K562 (cell line): ENCODE measurements around the gene PDE6C. TPM values are rescaled to one million over a fixed set of nuclear protein-coding genes. Genes with fewer than 3 reads are reported as not detected.

Experiments
- ATAC-seq: fragments of 200-7000 bp; cut with Tn5 transposase; 3 replicates; pipeline ENCODE4 v1.9.1; 2020; ENCODE audit warnings: moderate library complexity
- BruUV-seq: library from RNA; stranded (reverse); fragments of 400-500 nt; replicated peaks from 2 replicates; lab custom pipeline; 2021; lab: Mats Ljungman, UMichigan
- CTCF ChIA-PET: fragments of 300-600 bp; formaldehyde crosslinking; extraction: SDS; loops from one replicate; lab custom pipeline; 2021; ENCODE audit warnings: low intra/inter-chr PET ratio; lab: Yijun Ruan, JAX
- POLR2A ChIA-PET: fragments of 300-600, 350-650 bp; sonication (Branson Sonifier 250); formaldehyde crosslinking; extraction: SDS; loops from one replicate; lab custom pipeline; 2021; ENCODE audit warnings: antibody characterized with exemption, inconsistent platforms; lab: Yijun Ruan, JAX
- DNase-seq, 4 experiments: peaks; one replicate each; pipeline versions ENCODE4 v3.0.0 to v3.0.0-alpha.2; 2011 to 2018; ENCODE audit warnings: low spot score in 3 of 4, mixed read lengths in 3 of 4; ENCODE audit errors: extremely low read depth in 1 of 4
- FAIRE-seq: peaks from 2 replicates; lab custom pipeline; 2011; peaks lifted over from hg19 to GRCh38; lab: Jason Lieb, UNC
- H2AFZ ChIP-seq: 2 replicates; pipeline ENCODE4 v1.6.0; 2011; ENCODE audit warnings: low read depth, low read length, control low read depth, inconsistent platforms
- H3K27ac ChIP-seq: fragments of 200-600 bp; 3 replicates; pipeline ENCODE4 v1.8.0; 2011; ENCODE audit warnings: low read depth, mild to moderate bottlenecking, control low read depth, inconsistent platforms, low read length, moderate library complexity, mixed read lengths; ENCODE audit errors: extremely low read depth
- H3K27me3 ChIP-seq, 2 experiments: fragments of 300-600 bp in 1 of 2; 2 replicates in 1 of 2; 3 replicates in 1 of 2; pipeline versions ENCODE4 v1.6.0 to v1.8.0; 2011; ENCODE audit warnings: inconsistent platforms in 2 of 2, low read length in 2 of 2, mild to moderate bottlenecking in 1 of 2, mixed read lengths in 1 of 2, moderate library complexity in 1 of 2; ENCODE audit not compliant: control insufficient read depth in 2 of 2, insufficient read depth in 2 of 2
- H3K36me3 ChIP-seq: fragments of 300-600 bp; 3 replicates; pipeline ENCODE4 v1.8.0; 2011; ENCODE audit warnings: mild to moderate bottlenecking, low read length, inconsistent platforms; ENCODE audit not compliant: control insufficient read depth, insufficient read depth
- H3K4me1 ChIP-seq, 2 experiments: fragments of 200-600 bp in 1 of 2; replicated peaks in 1 of 2; 2 replicates in 1 of 2; 3 replicates in 1 of 2; pipeline versions ENCODE4 v1.5.1 to v1.8.0; 2011; ENCODE audit warnings: inconsistent platforms in 2 of 2, low read length in 2 of 2, mild to moderate bottlenecking in 1 of 2, mixed read lengths in 1 of 2, moderate library complexity in 1 of 2; ENCODE audit not compliant: control insufficient read depth in 2 of 2, insufficient read depth in 2 of 2
- H3K4me2 ChIP-seq: 2 replicates; pipeline ENCODE4 v1.6.1; 2011; ENCODE audit warnings: low read length, control low read depth, inconsistent platforms, mixed read lengths; ENCODE audit not compliant: insufficient read depth
- H3K4me3 ChIP-seq: fragments of 200-600 bp; sonication (generic), shearing (Covaris generic); 2 replicates; pipeline ENCODE4 v1.5.1; 2016; ENCODE audit warnings: control low read depth, inconsistent platforms
- H3K79me2 ChIP-seq: fragments of 200-600 bp; 3 replicates; pipeline ENCODE4 v1.8.0; 2011; ENCODE audit warnings: low read length, inconsistent platforms; ENCODE audit not compliant: control insufficient read depth, insufficient read depth
- H3K9ac ChIP-seq, 2 experiments: 2 replicates each; pipeline versions ENCODE4 v1.6.0 to v1.6.1; 2011; ENCODE audit warnings: low read depth in 2 of 2, low read length in 2 of 2, control low read depth in 1 of 2, inconsistent platforms in 1 of 2, mild to moderate bottlenecking in 1 of 2, mixed read lengths in 1 of 2; ENCODE audit not compliant: insufficient read depth in 1 of 2
- H3K9me1 ChIP-seq: one replicate; pipeline ENCODE4 v1.6.0; 2011; ENCODE audit warnings: inconsistent platforms, mild to moderate bottlenecking, low read length, moderate library complexity; ENCODE audit not compliant: control insufficient read depth, insufficient read depth
- H3K9me3 ChIP-seq: replicated peaks from 2 replicates; pipeline ENCODE4 v1.5.1; 2011; ENCODE audit warnings: low read depth, low read length, inconsistent platforms; ENCODE audit not compliant: control insufficient read depth, insufficient read depth
- H4K20me1 ChIP-seq: replicated peaks from 2 replicates; pipeline ENCODE4 v1.6.1; 2011; ENCODE audit warnings: low read length, inconsistent platforms, mixed read lengths; ENCODE audit not compliant: control insufficient read depth, insufficient read depth
- CLOCK ChIP-seq: fragments of 250-450 bp; sonication (Bioruptor Pico); IDR thresholded peaks from 2 replicates; pipeline ENCODE4 v1.4.0; 2020; ENCODE audit warnings: mild to moderate bottlenecking, moderate library complexity, borderline replicate concordance
- DEAF1 ChIP-seq: fragments of 450-650 bp; formaldehyde crosslinking; IDR thresholded peaks from 2 replicates; pipeline ENCODE4 v1.4.0; 2020; ENCODE audit warnings: mild to moderate bottlenecking, moderate library complexity
- FOXA3 ChIP-seq, 2 experiments: fragments of 450-650 bp in 1 of 2; sonication (generic) in 1 of 2; formaldehyde crosslinking; IDR thresholded peaks in 1 of 2; conservative IDR thresholded peaks in 1 of 2; 2 replicates each; pipeline versions ENCODE4 v1.4.0 to v1.8.0; 2020 to 2022; ENCODE audit warnings: mild to moderate bottlenecking in 2 of 2, missing genetic modification reagents in 1 of 2
- HDAC1 ChIP-seq, 2 experiments: fragments of 450-650 bp; IDR thresholded peaks; 2 replicates each; pipeline ENCODE4 v1.6.1; 2016 to 2017; ENCODE audit warnings: inconsistent platforms in 1 of 2, mild to moderate bottlenecking in 1 of 2, moderate library complexity in 1 of 2
- HNRNPL ChIP-seq: fragments of 200-400 bp; formaldehyde crosslinking; IDR thresholded peaks from 2 replicates; pipeline ENCODE4 v1.6.1; 2017; ENCODE audit warnings: low read depth, mild to moderate bottlenecking, low read length
- MCM7 ChIP-seq, 2 experiments: fragments of 450-650 bp; IDR thresholded peaks; 2 replicates each; pipeline ENCODE4 v1.6.1; 2016 to 2018
- NR4A1 ChIP-seq, 2 experiments: fragments of 250-450 bp in 1 of 2; fragments of 450-650 bp in 1 of 2; sonication (Bioruptor Pico) in 1 of 2; IDR thresholded peaks; 2 replicates each; pipeline versions ENCODE4 v1.4.0 to v1.6.1; 2016 to 2020; ENCODE audit warnings: mild to moderate bottlenecking in 2 of 2, missing compliant biosample characterization in 1 of 2, missing genetic modification characterization in 1 of 2, moderate library complexity in 1 of 2
- SREBF2 ChIP-seq: sonication (generic); formaldehyde crosslinking; IDR thresholded peaks from 2 replicates; pipeline ENCODE4 v1.4.0; 2020; ENCODE audit warnings: mild to moderate bottlenecking, missing genetic modification reagents
- SRSF9 ChIP-seq: fragments of 200-400 bp; formaldehyde crosslinking; IDR thresholded peaks from 2 replicates; pipeline ENCODE4 v1.6.1; 2017; ENCODE audit warnings: low read depth, low read length, borderline replicate concordance
- ZKSCAN1 ChIP-seq: fragments of 150-350 bp; IDR thresholded peaks from 2 replicates; pipeline ENCODE4 v1.6.1; 2016; ENCODE audit warnings: low read depth, low read length
- ZNF24 ChIP-seq: fragments of 450-650 bp; IDR thresholded peaks from 2 replicates; pipeline ENCODE4 v1.6.1; 2016
- WGBS: fragments of 100-300 bp; shearing (Covaris generic); methylation state at CpG from one replicate; pipeline ENCODE4 v1.1.6; 2016; ENCODE audit warnings: low coverage, mixed read lengths; ENCODE audit not compliant: insufficient coverage; ENCODE audit errors: missing lambda C conversion rate; 5-methylcytosine and 5-hydroxymethylcytosine counted together
- in situ Hi-C: fragments of 300-500 bp; cut with MboI; formaldehyde crosslinking; loops from 4 replicates; pipeline ENCODE4 v1.15.0; 2018; ENCODE audit warnings: inconsistent platforms, mixed read lengths
- intact Hi-C: fragments of 100-400 bp; cut with micrococcal nuclease; formaldehyde crosslinking; loops from 2 replicates; pipeline ENCODE4 v1.14.2; 2022
- polyA plus RNA-seq, 8 experiments: library from polyadenylated mRNA; depleted of rRNA in 4 of 8; stranded (reverse) in 5 of 8; unstranded in 3 of 8; fragments of >200 nt; fragmentation: Nextera tagmentation in 2 of 8; fragmentation: Illumina TruSeq in 1 of 8; extraction: Ambion mirVana in 2 of 8; extraction: Trizol in 1 of 8; gene quantifications; 2 replicates each; pipeline versions ENCODE4 v1.2.1 to v1.2.3, GENCODE V29; 2011 to 2014; ENCODE audit warnings: inconsistent platforms in 1 of 8, missing spikeins in 1 of 8
- total RNA-seq, 7 experiments: library from RNA; depleted of rRNA in 6 of 7; stranded (reverse); fragments of >200 nt in 6 of 7; fragmentation: Illumina TruSeq in 2 of 7; extraction: Trizol in 2 of 7; gene quantifications; 2 replicates each; pipeline versions ENCODE4 v1.2.1 to v1.2.3, GENCODE V29; 2011 to 2021; ENCODE audit warnings: low replicate concordance in 1 of 7
- TF ChIP-seq, protein P1 (sequence below), 2 experiments: fragments of 150-350 bp in 1 of 2; IDR thresholded peaks; 2 replicates each; pipeline ENCODE4 v1.6.1; 2012 to 2016; ENCODE audit warnings: low read depth in 2 of 2, low read length in 2 of 2, mild to moderate bottlenecking in 1 of 2, moderate library complexity in 1 of 2

Gene PDE6C
- total and polyA plus RNA-seq, 9 of the 15 experiments (the other 6 are each of a cell fraction or from before 2014, with no cell fraction given) = not detected

GRCh38 chr10:93703066-93703465, 90.7 kb downstream of the PDE6C start (continued):
- TF ChIP-seq CLOCK = no peak
- TF ChIP-seq, all 486 proteins: peak for 0

DNA sequence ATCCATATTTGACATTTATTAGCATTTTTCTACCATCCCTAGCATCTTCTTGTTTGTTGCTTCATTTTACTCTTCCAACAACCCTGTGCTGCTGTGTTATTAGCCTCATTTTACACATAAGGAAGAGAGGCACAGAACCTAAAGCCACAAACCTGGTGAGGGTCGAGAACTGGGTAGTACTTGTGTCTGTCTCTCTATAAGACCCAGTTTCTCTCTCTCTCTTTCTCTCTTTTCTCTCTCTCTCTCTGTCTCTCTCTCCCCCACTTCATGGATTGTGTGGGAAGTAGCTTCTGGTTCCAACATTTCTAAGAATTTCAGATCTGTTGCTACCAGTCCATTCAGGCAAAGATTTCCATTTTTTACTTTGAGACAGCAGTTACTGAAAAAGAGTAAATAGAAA, 91.5 kb downstream of the PDE6C start:
- Histone ChIP-seq H3K4me1 (peaks cover 0 to 2% of the 10 kb centered on the region in 2 experiments; a peak in 1 of 5 replicates), H3K4me2 (no peak overlapping the region), H4K20me1 (no peaks in the 10 kb centered on the region), H3K9me1 (no peaks in the 10 kb centered on the region), H2AFZ (peak overlapping the region; percentile 56; the same call in 1 of the 2 replicates), H3K27ac (no peak overlapping the region), H3K9me3 (no peaks in the 10 kb centered on the region), H3K79me2 (peaks cover 5% of the 10 kb centered on the region; the same call in 2 of the 3 replicates), H3K4me3 (no peak overlapping the region), H3K27me3 (0 out of 5 replicates have a peak, but pooled peaks cover 0 to 3% of the 10 kb centered on the region in 2 experiments), H3K9ac (no peak overlapping the region), H3K36me3 (peaks cover 7% of the 10 kb centered on the region; the same call in 1 of the 3 replicates)
- WGBS = 13% methylated on average over 1 of the region's 1 CpG
- BruUV-seq = no TSS peak
- CTCF ChIA-PET = no interaction called here
- FAIRE-seq (no peak), DNase-seq (no peak), ATAC-seq (no peak)
- in situ Hi-C loops = no loop called here
- POLR2A ChIA-PET = no interaction called here
- intact Hi-C loops = loop anchor here (2.0 kb wide), 1 partner anchor 113 kb away; no protein-coding TSS in a partner anchor
- TF ChIP-seq ZNF24 (no peak), DEAF1 (CRISPR knock-in tag) (no peak), NR4A1 (CRISPR knock-in tag; IDR thresholded peaks at IDR 0.05) (no peak), NR4A1 (tag; IDR thresholded peaks at IDR 0.05) (no peak), FOXA3 (CRISPR knock-in tag; conservative IDR thresholded peaks at IDR 0.05 in 1 of 2, IDR thresholded peaks at IDR 0.05 in 1 of 2) (no peak), SRSF9 (no peak), HNRNPL (no peak), HDAC1 (IDR thresholded peaks at IDR 0.05) (no peak), SREBF2 (CRISPR knock-in tag) (no peak), MCM7 (IDR thresholded peaks at IDR 0.05) (no peak), ZKSCAN1 (no peak)
- TF ChIP-seq, protein P1, sequence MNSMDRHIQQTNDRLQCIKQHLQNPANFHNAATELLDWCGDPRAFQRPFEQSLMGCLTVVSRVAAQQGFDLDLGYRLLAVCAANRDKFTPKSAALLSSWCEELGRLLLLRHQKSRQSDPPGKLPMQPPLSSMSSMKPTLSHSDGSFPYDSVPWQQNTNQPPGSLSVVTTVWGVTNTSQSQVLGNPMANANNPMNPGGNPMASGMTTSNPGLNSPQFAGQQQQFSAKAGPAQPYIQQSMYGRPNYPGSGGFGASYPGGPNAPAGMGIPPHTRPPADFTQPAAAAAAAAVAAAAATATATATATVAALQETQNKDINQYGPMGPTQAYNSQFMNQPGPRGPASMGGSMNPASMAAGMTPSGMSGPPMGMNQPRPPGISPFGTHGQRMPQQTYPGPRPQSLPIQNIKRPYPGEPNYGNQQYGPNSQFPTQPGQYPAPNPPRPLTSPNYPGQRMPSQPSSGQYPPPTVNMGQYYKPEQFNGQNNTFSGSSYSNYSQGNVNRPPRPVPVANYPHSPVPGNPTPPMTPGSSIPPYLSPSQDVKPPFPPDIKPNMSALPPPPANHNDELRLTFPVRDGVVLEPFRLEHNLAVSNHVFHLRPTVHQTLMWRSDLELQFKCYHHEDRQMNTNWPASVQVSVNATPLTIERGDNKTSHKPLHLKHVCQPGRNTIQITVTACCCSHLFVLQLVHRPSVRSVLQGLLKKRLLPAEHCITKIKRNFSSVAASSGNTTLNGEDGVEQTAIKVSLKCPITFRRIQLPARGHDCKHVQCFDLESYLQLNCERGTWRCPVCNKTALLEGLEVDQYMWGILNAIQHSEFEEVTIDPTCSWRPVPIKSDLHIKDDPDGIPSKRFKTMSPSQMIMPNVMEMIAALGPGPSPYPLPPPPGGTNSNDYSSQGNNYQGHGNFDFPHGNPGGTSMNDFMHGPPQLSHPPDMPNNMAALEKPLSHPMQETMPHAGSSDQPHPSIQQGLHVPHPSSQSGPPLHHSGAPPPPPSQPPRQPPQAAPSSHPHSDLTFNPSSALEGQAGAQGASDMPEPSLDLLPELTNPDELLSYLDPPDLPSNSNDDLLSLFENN (IDR thresholded peaks at IDR 0.05; ENCODE audit: low read depth in 2 of 2, low read length in 2 of 2) = no peak
